GM12874 (cell line): ENCODE data around the gene SORD.

Experiments used
- CTCF ChIP-seq: IDR thresholded peaks from 2 replicates; pipeline ENCODE4 v1.5.1; 2011; ENCODE audit warnings: low read depth, mild to moderate bottlenecking, control low read depth, low read length, moderate library complexity; ENCODE audit not compliant: insufficient read depth

SORD gene

GRCh38 chr15:45121706-45122417 lies 98.9 kb downstream of the SORD start:
- TF ChIP-seq CTCF, result no peak

- TF ChIP-seq CTCF, result no peak
These were observed 99.7 kb downstream of the SORD start for GRCh38 chr15:45122719-45123118.

- TF ChIP-seq CTCF, result no peak
These were observed 100.4 kb downstream of the SORD start for GRCh38 chr15:45123397-45123796.

GRCh38 chr15:45126535-45127158 lies 103.7 kb downstream of the SORD start:
- TF ChIP-seq CTCF, result peak; percentile 53; the same call in 1 of the 2 replicates
